HL-60 (cell line): ENCODE measurements around the gene STAT5B.

Source experiments
- CTCF ChIP-seq: IDR thresholded peaks from one replicate; pipeline ENCODE4 v1.5.1; 2011; ENCODE audit warnings: low read length, control low read depth, inconsistent platforms; ENCODE audit not compliant: insufficient read depth
- GABPA ChIP-seq: IDR thresholded peaks from 2 replicates; pipeline ENCODE4 v1.6.1; 2012; ENCODE audit warnings: low read depth
- POLR2AphosphoS5 ChIP-seq: IDR thresholded peaks from 2 replicates; pipeline ENCODE4 v1.6.1; 2012; ENCODE audit warnings: low read depth
- REST ChIP-seq: IDR thresholded peaks from 2 replicates; pipeline ENCODE4 v1.6.1; 2012; ENCODE audit warnings: low read depth; ENCODE audit not compliant: insufficient replicate concordance
- SPI1 ChIP-seq: IDR thresholded peaks from 2 replicates; pipeline ENCODE4 v1.6.1; 2012; ENCODE audit warnings: low read depth, mild to moderate bottlenecking, borderline replicate concordance

GRCh38 chr17:42285346-42286050 is 9.3 kb upstream of the STAT5B start:
- TF ChIP-seq CTCF, result no peak
- no peak for TF ChIP-seq POLR2AphosphoS5
- TF ChIP-seq GABPA, result no peak
- no peak for TF ChIP-seq REST
- TF ChIP-seq SPI1, result no peak
